Measurements from ENCODE around the gene TCEA2. TPM values are rescaled to one million over a fixed set of nuclear protein-coding genes. Genes with fewer than 3 reads are reported as not detected.

The TCEA2 gene
- total RNA-seq, 1 donor from 2014 or later = 38.8 TPM

DNA sequence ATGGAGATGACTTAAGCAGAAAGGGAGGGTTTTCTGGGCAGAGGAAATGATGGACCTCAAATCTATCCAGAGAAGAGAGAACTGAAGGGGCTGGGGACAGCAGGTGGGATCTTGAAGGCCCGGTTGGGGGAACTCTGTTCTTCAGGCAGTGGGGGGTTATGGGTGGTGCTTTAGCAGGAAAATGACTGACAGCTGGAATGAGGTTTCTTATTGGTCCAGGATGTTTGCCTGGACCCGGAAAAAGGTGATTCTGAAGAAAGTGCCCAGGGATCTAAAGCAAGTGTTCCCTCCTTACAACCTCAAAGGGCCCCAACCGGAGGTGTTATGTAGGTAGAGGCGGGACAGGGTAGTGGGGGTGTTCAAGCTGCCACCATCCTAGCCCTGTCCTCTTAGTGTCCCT is 32.5 kb downstream of the TCEA2 start:
- no peaks in the 10 kb centered on the region for H3K4me1 ChIP-seq
- peaks cover 9% of the 10 kb centered on the region for H3K36me3 ChIP-seq
- no peak overlapping the region for H3K4me3 ChIP-seq
- ATAC-seq (no peak), DNase-seq (no peak)
- H3K27me3 ChIP-seq (ENCODE audit: low read depth) = peaks cover 4% of the 10 kb centered on the region
- H3K27ac ChIP-seq = no peak overlapping the region
- TF ChIP-seq CTCF (IDR thresholded peaks at IDR 0.05) = no peak
- H3K9me3 ChIP-seq = no peaks in the 10 kb centered on the region
- intact Hi-C loops (cut with DNase I) = no loop called here

- intact Hi-C loops (cut with DNase I) = no loop called here
- peaks cover 9% of the 10 kb centered on the region for H3K36me3 ChIP-seq
- H3K4me1 ChIP-seq = no peaks in the 10 kb centered on the region
- H3K27me3 ChIP-seq (ENCODE audit: low read depth) = peaks cover 7% of the 10 kb centered on the region
- DNase-seq = no peak
- no peak overlapping the region for H3K27ac ChIP-seq
- no peak overlapping the region for H3K4me3 ChIP-seq
- ATAC-seq = no peak
- no peak for TF ChIP-seq CTCF (IDR thresholded peaks at IDR 0.05)
- no peaks in the 10 kb centered on the region for H3K9me3 ChIP-seq
Measured at GRCh38 chr20:64095927-64096326, 32.9 kb downstream of the TCEA2 start.

- ATAC-seq (no peak), DNase-seq (no peak)
- peaks cover 9% of the 10 kb centered on the region for H3K36me3 ChIP-seq
- no peak overlapping the region for H3K27ac ChIP-seq
- H3K27me3 ChIP-seq (ENCODE audit: low read depth) = peaks cover 14% of the 10 kb centered on the region
- intact Hi-C loops (cut with DNase I) = no loop called here
- no peaks in the 10 kb centered on the region for H3K9me3 ChIP-seq
- H3K4me3 ChIP-seq = no peak overlapping the region
- no peak for TF ChIP-seq CTCF (IDR thresholded peaks at IDR 0.05)
- no peaks in the 10 kb centered on the region for H3K4me1 ChIP-seq
Measured at GRCh38 chr20:64096535-64096934, 33.5 kb downstream of the TCEA2 start.

- H3K36me3 ChIP-seq = peaks cover 9% of the 10 kb centered on the region
- DNase-seq = no peak
Measured at GRCh38 chr20:64098471-64099013, 35.5 kb downstream of the TCEA2 start.

GRCh38 chr20:64099086-64099786 is 36.2 kb downstream of the TCEA2 start:
- no peak for TF ChIP-seq CTCF (IDR thresholded peaks at IDR 0.05)

More at GRCh38 chr20:64098471-64099013, 35.5 kb downstream of the TCEA2 start:
- Histone ChIP-seq H3K4me1 (peaks cover 11% of the 10 kb centered on the region), H3K27ac (no peak overlapping the region), H3K4me3 (no peak overlapping the region), H3K27me3 (ENCODE audit: low read depth) (peaks cover 33% of the 10 kb centered on the region), H3K9me3 (no peaks in the 10 kb centered on the region)
- no peak for ATAC-seq
- intact Hi-C loops (cut with DNase I) = no loop called here
- TF ChIP-seq CTCF (IDR thresholded peaks at IDR 0.05) = no peak

More at GRCh38 chr20:64099086-64099786, 36.2 kb downstream of the TCEA2 start:
- intact Hi-C loops (cut with DNase I) = no loop called here
- Histone ChIP-seq H3K36me3 (peaks cover 9% of the 10 kb centered on the region), H3K4me1 (peaks cover 11% of the 10 kb centered on the region), H3K4me3 (no peak overlapping the region), H3K27ac (no peak overlapping the region), H3K27me3 (ENCODE audit: low read depth) (peaks cover 39% of the 10 kb centered on the region), H3K9me3 (no peaks in the 10 kb centered on the region)
- DNase-seq = no peak
- no peak for ATAC-seq

Measured in lower lobe of right lung (tissue), 2 donors.